GM23338 (cell line): ENCODE measurements around the gene MPO.

ENCODE experiments used
- CREB1 ChIP-seq: fragments of 250-450 bp; sonication (Bioruptor Pico); IDR thresholded peaks from 2 replicates; pipeline ENCODE4 v1.5.0; 2020; ENCODE audit warnings: low read depth, mild to moderate bottlenecking, moderate library complexity
- EZH2 ChIP-seq: fragments of 200-600 bp; sonication (generic); IDR thresholded peaks from one replicate; pipeline ENCODE4 v1.8.0; 2017; ENCODE audit warnings: antibody characterized with exemption, mild to moderate bottlenecking, low read depth; ENCODE audit not compliant: unreplicated experiment
- EZH2phosphoT487 ChIP-seq: fragments of 200-600 bp; sonication (generic); IDR thresholded peaks from one replicate; pipeline ENCODE4 v1.8.1; 2018; ENCODE audit warnings: antibody characterized with exemption; ENCODE audit not compliant: unreplicated experiment
- JUNB ChIP-seq: IDR thresholded peaks from one replicate; pipeline ENCODE4 v1.6.1; 2016; ENCODE audit warnings: antibody characterized with exemption; ENCODE audit not compliant: unreplicated experiment
- NANOG ChIP-seq: IDR thresholded peaks from 2 replicates; pipeline ENCODE4 v1.6.1; 2016; ENCODE audit warnings: antibody characterized with exemption, borderline replicate concordance
- POLR2AphosphoS5 ChIP-seq: IDR thresholded peaks from 2 replicates; pipeline ENCODE4 v1.6.1; 2016; ENCODE audit warnings: antibody characterized with exemption, low read depth
- STAT1 ChIP-seq: IDR thresholded peaks from one replicate; pipeline ENCODE4 v1.6.1; 2016; ENCODE audit warnings: antibody characterized with exemption; ENCODE audit not compliant: unreplicated experiment
- ZNF114 ChIP-seq: fragments of 250-450 bp; sonication (Bioruptor Pico); IDR thresholded peaks from 2 replicates; pipeline ENCODE4 v1.5.0; 2020; ENCODE audit warnings: mild to moderate bottlenecking, moderate library complexity
- TF ChIP-seq, protein P1 (sequence below), 2 experiments: fragments of 200-600 bp in 1 of 2; sonication (generic) in 1 of 2; conservative IDR thresholded peaks; 2 replicates each; pipeline versions ENCODE4 v1.5.1 to v1.6.1; 2016 to 2017; ENCODE audit warnings: antibody characterized with exemption in 2 of 2, low read depth in 2 of 2, mild to moderate bottlenecking in 2 of 2, moderate library complexity in 1 of 2
- TF ChIP-seq, protein P2 (sequence below): IDR thresholded peaks from one replicate; pipeline ENCODE4 v1.6.1; 2018; ENCODE audit warnings: antibody characterized with exemption; ENCODE audit not compliant: unreplicated experiment
- TF ChIP-seq, protein P3 (sequence below): IDR thresholded peaks from 2 replicates; pipeline ENCODE4 v1.6.1; 2016; ENCODE audit warnings: antibody characterized with exemption

DNA sequence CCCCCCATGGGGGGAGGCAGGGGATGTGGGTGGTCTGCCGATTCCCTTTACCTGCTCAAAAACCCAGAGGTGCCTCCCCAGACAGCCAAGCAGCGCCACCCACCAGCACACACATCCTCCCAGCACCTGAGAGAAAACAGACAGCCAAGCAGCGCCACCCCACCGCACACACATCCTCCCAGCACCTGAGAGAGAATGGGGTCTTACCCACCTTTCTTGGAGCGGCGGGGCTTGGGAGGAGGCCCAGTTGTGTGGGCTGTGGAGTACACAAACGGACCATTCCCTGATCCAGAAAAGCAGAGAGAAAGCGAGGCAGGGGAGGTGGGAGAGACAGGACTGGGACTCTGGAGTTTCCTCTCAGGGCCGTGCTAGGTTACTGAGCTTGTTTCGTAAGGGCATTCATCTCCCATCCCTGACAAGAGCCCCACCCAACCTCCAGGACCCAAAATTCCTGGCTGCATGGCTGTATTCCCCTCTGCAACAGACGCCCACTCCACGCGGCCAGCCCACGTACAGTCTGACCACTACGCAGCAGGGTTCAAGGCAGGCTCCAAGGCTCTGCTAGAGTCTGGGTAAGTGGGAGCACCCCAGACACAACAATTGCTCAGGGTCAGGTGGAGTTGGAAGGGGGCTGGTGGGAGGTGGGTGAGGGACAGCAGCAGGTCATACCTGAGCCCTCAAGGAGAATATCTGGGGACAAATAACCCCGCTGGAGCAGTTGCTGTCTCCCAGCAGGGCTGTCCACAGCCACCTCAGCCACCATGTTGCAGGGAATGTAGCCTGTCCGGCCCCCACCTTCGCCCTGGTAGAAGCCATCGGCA lies 25.6 kb upstream of the MPO start:
- TF ChIP-seq EZH2phosphoT487 (no peak), EZH2 (no peak), POLR2AphosphoS5 (no peak), NANOG (no peak), CREB1 (CRISPR knock-in tag) (no peak), JUNB (no peak), ZNF114 (CRISPR knock-in tag) (no peak), STAT1 (no peak)
- TF ChIP-seq, protein P1, sequence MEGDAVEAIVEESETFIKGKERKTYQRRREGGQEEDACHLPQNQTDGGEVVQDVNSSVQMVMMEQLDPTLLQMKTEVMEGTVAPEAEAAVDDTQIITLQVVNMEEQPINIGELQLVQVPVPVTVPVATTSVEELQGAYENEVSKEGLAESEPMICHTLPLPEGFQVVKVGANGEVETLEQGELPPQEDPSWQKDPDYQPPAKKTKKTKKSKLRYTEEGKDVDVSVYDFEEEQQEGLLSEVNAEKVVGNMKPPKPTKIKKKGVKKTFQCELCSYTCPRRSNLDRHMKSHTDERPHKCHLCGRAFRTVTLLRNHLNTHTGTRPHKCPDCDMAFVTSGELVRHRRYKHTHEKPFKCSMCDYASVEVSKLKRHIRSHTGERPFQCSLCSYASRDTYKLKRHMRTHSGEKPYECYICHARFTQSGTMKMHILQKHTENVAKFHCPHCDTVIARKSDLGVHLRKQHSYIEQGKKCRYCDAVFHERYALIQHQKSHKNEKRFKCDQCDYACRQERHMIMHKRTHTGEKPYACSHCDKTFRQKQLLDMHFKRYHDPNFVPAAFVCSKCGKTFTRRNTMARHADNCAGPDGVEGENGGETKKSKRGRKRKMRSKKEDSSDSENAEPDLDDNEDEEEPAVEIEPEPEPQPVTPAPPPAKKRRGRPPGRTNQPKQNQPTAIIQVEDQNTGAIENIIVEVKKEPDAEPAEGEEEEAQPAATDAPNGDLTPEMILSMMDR (conservative IDR thresholded peaks at IDR 0.05; ENCODE audit: low read depth in 2 of 2), result no peak
- TF ChIP-seq, protein P2, sequence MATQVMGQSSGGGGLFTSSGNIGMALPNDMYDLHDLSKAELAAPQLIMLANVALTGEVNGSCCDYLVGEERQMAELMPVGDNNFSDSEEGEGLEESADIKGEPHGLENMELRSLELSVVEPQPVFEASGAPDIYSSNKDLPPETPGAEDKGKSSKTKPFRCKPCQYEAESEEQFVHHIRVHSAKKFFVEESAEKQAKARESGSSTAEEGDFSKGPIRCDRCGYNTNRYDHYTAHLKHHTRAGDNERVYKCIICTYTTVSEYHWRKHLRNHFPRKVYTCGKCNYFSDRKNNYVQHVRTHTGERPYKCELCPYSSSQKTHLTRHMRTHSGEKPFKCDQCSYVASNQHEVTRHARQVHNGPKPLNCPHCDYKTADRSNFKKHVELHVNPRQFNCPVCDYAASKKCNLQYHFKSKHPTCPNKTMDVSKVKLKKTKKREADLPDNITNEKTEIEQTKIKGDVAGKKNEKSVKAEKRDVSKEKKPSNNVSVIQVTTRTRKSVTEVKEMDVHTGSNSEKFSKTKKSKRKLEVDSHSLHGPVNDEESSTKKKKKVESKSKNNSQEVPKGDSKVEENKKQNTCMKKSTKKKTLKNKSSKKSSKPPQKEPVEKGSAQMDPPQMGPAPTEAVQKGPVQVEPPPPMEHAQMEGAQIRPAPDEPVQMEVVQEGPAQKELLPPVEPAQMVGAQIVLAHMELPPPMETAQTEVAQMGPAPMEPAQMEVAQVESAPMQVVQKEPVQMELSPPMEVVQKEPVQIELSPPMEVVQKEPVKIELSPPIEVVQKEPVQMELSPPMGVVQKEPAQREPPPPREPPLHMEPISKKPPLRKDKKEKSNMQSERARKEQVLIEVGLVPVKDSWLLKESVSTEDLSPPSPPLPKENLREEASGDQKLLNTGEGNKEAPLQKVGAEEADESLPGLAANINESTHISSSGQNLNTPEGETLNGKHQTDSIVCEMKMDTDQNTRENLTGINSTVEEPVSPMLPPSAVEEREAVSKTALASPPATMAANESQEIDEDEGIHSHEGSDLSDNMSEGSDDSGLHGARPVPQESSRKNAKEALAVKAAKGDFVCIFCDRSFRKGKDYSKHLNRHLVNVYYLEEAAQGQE, result no peak
- TF ChIP-seq, protein P3, sequence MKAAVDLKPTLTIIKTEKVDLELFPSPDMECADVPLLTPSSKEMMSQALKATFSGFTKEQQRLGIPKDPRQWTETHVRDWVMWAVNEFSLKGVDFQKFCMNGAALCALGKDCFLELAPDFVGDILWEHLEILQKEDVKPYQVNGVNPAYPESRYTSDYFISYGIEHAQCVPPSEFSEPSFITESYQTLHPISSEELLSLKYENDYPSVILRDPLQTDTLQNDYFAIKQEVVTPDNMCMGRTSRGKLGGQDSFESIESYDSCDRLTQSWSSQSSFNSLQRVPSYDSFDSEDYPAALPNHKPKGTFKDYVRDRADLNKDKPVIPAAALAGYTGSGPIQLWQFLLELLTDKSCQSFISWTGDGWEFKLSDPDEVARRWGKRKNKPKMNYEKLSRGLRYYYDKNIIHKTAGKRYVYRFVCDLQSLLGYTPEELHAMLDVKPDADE, result no peak
